Measurements from ENCODE around the gene TRAPPC10.
"Not testable (repeated sequence)": the region's sequence is repeated elsewhere in the genome, so short reads cannot be mapped to it uniquely, and the experiment has no call there.

TRAPPC10 gene

DNA sequence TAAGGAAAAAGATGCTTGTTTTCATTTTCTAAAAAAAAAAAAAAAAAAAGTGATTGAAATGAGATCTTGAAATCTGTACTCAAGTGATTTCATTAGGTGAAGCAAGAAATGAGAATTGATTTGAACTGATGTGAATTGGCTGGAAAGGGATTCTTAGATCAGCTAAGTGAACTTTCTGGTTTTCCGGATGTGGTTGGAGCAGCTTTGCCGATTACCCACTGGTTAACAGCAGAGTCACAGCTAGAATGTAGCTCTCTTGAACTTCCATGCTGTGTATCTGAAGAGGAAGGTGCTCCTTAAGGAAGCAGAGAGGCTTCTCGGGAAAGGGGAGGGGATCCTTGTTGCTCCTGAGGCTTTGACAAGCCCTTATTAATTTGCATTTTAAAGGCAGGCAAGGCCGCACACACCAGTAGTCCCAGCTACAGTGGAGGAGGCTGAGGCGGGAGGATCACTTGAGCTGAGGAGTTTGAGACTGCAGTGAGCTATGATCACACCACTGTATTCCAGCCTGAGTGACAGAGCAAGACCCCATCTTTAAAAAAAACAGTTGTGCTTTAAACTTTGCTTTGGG lies 66.4 kb downstream of the TRAPPC10 start:
- DNase-seq = no peak
- in situ Hi-C loops (cut with HindIII; ENCODE audit: low pct_ligation_motif_present, low pct_unique_long_range_greater_than_20kb, low sequenced_read_pairs) = no loop called here

GRCh38 chr21:44079446-44079845 lies 67.3 kb downstream of the TRAPPC10 start:
- in situ Hi-C loops (cut with HindIII; ENCODE audit: low pct_ligation_motif_present, low pct_unique_long_range_greater_than_20kb, low sequenced_read_pairs) = no loop called here
- DNase-seq = no peak

GRCh38 chr21:44079846-44080245 lies 67.7 kb downstream of the TRAPPC10 start:
- in situ Hi-C loops (cut with HindIII; ENCODE audit: low pct_ligation_motif_present, low pct_unique_long_range_greater_than_20kb, low sequenced_read_pairs) = no loop called here
- no peak for DNase-seq

GRCh38 chr21:44082648-44083440 lies 70.7 kb downstream of the TRAPPC10 start:
- in situ Hi-C loops (cut with HindIII; ENCODE audit: low pct_ligation_motif_present, low pct_unique_long_range_greater_than_20kb, low sequenced_read_pairs) = no loop called here
- no peak for DNase-seq

GRCh38 chr21:44083631-44084291 lies 71.7 kb downstream of the TRAPPC10 start:
- no peak for DNase-seq
- in situ Hi-C loops (cut with HindIII; ENCODE audit: low pct_ligation_motif_present, low pct_unique_long_range_greater_than_20kb, low sequenced_read_pairs) = no loop called here

DNA sequence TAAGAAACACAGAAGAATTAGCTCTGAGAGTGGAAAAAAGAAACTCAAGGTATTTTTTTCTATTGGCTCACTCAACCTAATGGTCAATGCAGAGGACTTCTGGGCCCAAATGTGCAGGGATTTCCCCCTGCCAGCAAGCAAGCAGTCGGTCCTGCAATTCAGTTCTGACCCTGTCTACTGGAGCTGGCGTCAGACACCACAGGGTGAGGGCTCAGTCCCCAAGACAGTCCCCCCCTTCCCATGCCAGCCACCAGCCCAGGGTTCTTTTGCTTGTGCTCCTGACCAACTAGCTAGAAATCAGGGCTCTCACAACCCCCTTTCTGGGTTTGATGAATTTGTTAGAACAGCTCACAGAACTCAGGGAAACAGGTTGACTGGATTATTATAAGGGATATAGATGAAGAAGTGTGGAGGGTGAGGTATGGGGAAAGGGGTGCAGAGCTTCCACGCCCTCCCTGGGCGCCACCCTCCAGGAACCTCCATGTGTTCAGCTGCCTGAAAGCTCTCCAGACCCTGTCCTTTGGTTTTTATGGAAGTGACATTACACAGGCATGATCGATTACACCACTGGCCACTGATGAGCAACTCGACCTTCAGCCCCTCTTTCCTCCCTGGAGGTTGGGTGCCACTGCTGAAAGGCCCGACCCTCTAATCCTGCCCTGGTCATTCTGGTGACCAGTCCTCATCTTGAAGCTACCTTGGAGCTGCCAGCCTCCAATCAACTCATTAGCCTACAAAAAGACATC lies 72.6 kb downstream of the TRAPPC10 start:
- in situ Hi-C loops (cut with HindIII; ENCODE audit: low pct_ligation_motif_present, low pct_unique_long_range_greater_than_20kb, low sequenced_read_pairs) = no loop called here
- DNase-seq = no peak

DNA sequence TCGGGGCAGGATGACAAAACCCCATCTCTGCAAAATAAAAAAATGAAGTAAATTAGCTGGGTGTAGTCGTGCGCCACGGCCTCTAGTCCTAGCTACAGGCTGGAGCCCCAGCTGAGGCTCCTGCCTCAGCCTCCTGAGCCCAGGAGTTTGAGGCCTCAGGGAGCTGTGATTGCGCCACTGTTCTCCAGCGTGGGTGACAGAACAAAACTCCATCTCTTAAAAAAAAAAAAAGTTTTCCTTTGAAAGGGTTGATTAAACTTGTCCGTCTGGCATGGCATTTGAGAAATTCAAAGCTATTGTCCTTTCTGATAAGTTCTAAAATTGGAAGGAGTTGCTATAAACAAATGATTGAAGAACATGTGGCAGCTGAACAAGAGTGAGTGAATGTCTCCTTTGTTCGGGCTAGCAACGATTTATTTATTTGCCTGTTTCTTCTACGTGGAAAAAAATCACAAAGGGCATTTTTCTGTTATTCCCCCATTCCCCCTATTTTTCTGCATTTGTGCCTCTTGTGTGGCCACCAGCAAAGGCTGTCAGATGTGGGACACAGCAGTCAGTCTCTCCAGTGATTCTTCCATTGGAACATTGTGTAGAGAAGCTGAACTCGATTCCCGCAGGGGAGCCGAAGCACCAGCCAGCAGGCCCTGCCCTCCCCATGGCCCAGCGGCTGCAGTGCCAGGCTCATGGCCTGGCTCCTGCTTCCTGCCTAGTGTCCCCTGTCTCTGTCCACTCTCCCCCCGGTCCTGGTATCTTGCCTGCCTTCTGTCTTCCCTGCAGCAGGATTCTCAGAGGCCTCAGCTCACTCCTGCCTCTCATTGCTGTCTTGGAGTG lies 73.6 kb downstream of the TRAPPC10 start:
- in situ Hi-C loops (cut with HindIII; ENCODE audit: low pct_ligation_motif_present, low pct_unique_long_range_greater_than_20kb, low sequenced_read_pairs) = no loop called here
- DNase-seq = no peak

DNA sequence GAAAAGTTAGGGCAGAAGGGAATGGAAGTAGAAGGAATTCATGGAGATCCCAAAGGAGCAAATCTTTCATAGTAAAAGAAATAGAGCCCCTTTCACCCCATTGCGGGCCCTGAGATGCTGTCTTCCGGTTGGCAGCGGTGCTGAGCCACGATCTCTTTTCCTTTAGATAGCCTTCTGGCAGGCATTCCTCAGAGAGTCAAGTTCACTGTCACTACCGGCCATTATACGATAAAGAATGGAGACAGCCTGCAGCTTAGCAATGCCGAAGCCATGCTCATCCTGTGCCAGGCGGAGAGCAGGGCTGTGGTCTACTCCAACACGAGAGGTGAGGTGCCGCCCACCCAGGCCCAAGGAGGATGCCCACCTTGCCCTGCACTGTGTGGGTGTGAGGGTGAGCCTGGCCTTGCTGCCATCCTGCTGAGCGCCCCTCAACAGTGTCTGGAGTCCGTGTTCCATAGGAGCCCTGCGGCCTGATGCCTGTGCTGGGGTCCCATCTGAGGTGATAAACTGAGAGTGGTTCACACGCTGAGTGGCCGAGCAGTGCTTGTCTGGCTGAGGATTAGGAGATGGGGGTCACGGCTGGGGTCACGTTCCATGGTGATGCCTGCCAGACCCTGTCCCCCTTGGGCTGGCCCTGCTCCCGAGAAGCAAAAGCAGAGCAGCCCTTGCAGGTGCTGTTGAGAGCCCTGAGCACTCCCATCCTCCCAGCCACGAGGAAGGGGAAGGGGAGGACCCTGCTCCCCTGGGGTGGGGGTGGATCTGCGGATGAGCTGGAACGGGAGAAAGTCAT lies 74.7 kb downstream of the TRAPPC10 start:
- in situ Hi-C loops (cut with HindIII; ENCODE audit: low pct_ligation_motif_present, low pct_unique_long_range_greater_than_20kb, low sequenced_read_pairs) = no loop called here
- DNase-seq = no peak

- DNase-seq = no peak
- in situ Hi-C loops (cut with HindIII; ENCODE audit: low pct_ligation_motif_present, low pct_unique_long_range_greater_than_20kb, low sequenced_read_pairs) = no loop called here
Measured at GRCh38 chr21:44087426-44088400, 75.6 kb downstream of the TRAPPC10 start.

DNA sequence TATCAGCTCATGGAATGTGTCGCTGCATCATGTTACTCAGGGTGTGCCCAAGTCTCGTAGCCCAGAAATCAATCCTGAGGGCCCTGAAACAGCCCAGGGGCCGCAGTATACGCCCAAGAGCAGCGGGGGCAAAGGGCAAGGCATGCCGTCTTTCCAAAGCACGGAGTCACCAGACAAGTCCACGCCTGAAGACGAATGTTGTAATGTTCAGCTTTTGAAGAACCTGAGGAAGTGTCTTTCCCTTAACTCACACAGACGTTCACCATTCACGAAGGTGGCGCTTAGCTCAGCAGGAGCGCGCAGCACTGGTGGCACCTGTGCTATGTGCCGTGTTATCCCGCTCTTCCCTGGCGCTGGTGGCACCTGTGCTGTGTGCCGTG lies 76.3 kb downstream of the TRAPPC10 start:
- DNase-seq = no peak
- in situ Hi-C loops (cut with HindIII; ENCODE audit: low pct_ligation_motif_present, low pct_unique_long_range_greater_than_20kb, low sequenced_read_pairs) = no loop called here

DNA sequence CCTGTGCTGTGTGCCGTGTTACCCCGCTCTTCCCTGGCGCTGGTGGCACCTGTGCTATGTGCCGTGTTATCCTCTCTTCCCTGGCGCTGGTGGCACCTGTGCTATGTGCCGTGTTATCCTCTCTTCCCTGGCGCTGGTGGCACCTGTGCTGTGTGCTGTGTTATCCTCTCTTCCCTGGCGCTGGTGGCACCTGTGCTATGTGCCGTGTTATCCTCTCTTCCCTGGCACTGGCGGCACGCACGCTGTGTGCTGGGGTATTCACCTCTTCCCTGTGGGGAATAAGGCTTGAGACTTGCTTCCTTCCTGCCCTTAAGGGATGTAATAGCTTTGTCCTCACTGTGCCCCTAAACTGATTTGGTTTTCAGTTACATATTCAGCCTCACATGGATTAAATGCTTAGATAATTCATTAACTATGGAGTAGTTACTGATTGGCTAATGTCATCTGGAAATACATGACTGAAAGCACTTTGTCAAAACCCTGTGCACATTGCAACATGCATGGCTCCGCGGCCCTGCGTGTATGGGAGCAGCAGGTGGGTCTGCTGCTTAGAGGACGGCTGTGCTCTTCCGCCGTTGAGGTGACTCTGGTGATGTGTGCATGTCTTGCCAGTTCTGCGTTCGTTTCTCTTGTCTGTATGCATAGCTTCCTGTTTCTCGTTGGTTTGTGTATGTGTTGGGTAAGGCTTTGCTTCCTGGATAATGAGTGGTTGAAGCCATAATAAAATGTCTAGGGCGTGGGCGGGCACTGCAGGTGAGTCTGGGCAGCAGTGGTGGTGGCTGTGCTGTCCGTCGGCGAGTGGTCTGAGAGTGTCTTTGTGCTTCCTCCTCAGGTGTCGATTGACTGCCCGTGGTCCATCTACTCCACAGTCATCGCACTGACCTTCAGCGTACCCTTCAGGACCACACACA lies 77.1 kb downstream of the TRAPPC10 start:
- DNase-seq = peak; percentile 68
- in situ Hi-C loops (cut with HindIII; ENCODE audit: low pct_ligation_motif_present, low pct_unique_long_range_greater_than_20kb, low sequenced_read_pairs) = no loop called here

- in situ Hi-C loops (cut with HindIII; ENCODE audit: low pct_ligation_motif_present, low pct_unique_long_range_greater_than_20kb, low sequenced_read_pairs) = no loop called here
Measured at GRCh38 chr21:44090325-44090724, 78.2 kb downstream of the TRAPPC10 start.

GRCh38 chr21:44092211-44092610 lies 80.1 kb downstream of the TRAPPC10 start:
- in situ Hi-C loops (cut with HindIII; ENCODE audit: low pct_ligation_motif_present, low pct_unique_long_range_greater_than_20kb, low sequenced_read_pairs) = no loop called here
- no peak for DNase-seq

More at GRCh38 chr21:44090325-44090724, 78.2 kb downstream of the TRAPPC10 start:
- no peak for DNase-seq

GRCh38 chr21:44093761-44094160 lies 81.7 kb downstream of the TRAPPC10 start:
- in situ Hi-C loops (cut with HindIII; ENCODE audit: low pct_ligation_motif_present, low pct_unique_long_range_greater_than_20kb, low sequenced_read_pairs) = no loop called here
- no peak for DNase-seq

GRCh38 chr21:44094832-44095231 lies 82.7 kb downstream of the TRAPPC10 start:
- no peak for DNase-seq
- in situ Hi-C loops (cut with HindIII; ENCODE audit: low pct_ligation_motif_present, low pct_unique_long_range_greater_than_20kb, low sequenced_read_pairs) = no loop called here

DNA sequence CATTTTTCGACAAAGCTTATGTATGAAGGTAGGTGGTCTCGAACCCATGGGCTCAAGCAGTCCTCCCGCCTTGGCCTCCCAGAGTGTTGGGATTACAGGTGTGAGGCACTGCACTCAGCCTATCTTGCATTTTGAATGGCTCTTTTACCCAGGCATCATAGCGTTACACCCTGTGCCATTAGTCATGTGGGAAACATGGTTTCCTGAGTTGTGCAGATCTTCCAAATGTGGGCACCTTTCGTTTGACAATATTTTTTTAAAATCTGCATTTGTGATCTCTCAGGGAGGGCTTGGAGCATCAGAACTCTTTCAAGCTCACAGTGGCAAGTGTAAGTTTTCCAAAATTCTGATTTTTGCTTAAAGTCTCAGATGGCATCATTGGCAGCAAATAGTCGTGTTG lies 86.4 kb downstream of the TRAPPC10 start:
- in situ Hi-C loops (cut with HindIII; ENCODE audit: low pct_ligation_motif_present, low pct_unique_long_range_greater_than_20kb, low sequenced_read_pairs); DNase-seq: not testable (repeated sequence)
